Right renal pelvis (tissue), 4 donors: ENCODE data around the gene HADHB. TPM values are rescaled to one million over a fixed set of nuclear protein-coding genes. Genes with fewer than 3 reads are reported as not detected.
"Not testable (repeated sequence)": the region's sequence is repeated elsewhere in the genome, so short reads cannot be mapped to it uniquely, and the experiment has no call there.

Experiments used
- DNase-seq, 4 donors: peaks; one replicate each; pipeline ENCODE4 v3.0.0-alpha.2; 2013; ENCODE audit warnings: low read depth in 4 of 4, low spot score in 3 of 4, missing footprints in 1 of 4
- polyA plus RNA-seq, 4 donors: library from polyadenylated mRNA; unstranded; fragments of 120-200 nt; gene quantifications; one replicate each; pipeline ENCODE4 v1.2.1, GENCODE V29; 2013; ENCODE audit not compliant: insufficient read length in 4 of 4

HADHB gene
- polyA plus RNA-seq, 4 donors: 160 to 205 (median 179) TPM

- no peak for DNase-seq
These were observed 45.3 kb downstream of the HADHB start for GRCh38 chr2:26290001-26290400.

GRCh38 chr2:26292646-26293045 lies 47.9 kb downstream of the HADHB start:
- DNase-seq: no peak

GRCh38 chr2:26295511-26295910 lies 50.8 kb downstream of the HADHB start:
- no peak for DNase-seq

- no peak for DNase-seq
These were observed 52.3 kb downstream of the HADHB start for GRCh38 chr2:26297061-26297460.

- DNase-seq: no peak
These were observed 53.5 kb downstream of the HADHB start for GRCh38 chr2:26298286-26298637.

- peak in 2 of 4 donors; percentile 44 to 48 for DNase-seq
These were observed 54.1 kb downstream of the HADHB start for GRCh38 chr2:26298638-26299393.

- DNase-seq: peak; percentile 54 to 72 (median 63)
These were observed 54.8 kb downstream of the HADHB start for GRCh38 chr2:26299471-26300101.

GRCh38 chr2:26300234-26300925 lies 55.6 kb downstream of the HADHB start:
- DNase-seq: peak in 2 of 4 donors; percentile 21 to 25

- no peak for DNase-seq
These were observed 58.1 kb downstream of the HADHB start for GRCh38 chr2:26302846-26303245.

- DNase-seq: not testable (repeated sequence)
These were observed 60.4 kb downstream of the HADHB start for GRCh38 chr2:26305094-26305493.

- DNase-seq: peak in 1 of 4 donors; percentile 20
These were observed 60.8 kb downstream of the HADHB start for GRCh38 chr2:26305540-26305939.

GRCh38 chr2:26309921-26310320 lies 65.2 kb downstream of the HADHB start:
- DNase-seq: no peak

GRCh38 chr2:26312471-26312870 lies 67.7 kb downstream of the HADHB start:
- no peak for DNase-seq

GRCh38 chr2:26313446-26313845 lies 68.7 kb downstream of the HADHB start:
- no peak for DNase-seq

- no peak for DNase-seq
These were observed 69.5 kb downstream of the HADHB start for GRCh38 chr2:26314243-26314642.

- DNase-seq: no peak
These were observed 71.3 kb downstream of the HADHB start for GRCh38 chr2:26316041-26316440.

GRCh38 chr2:26316845-26317244 lies 72.1 kb downstream of the HADHB start:
- DNase-seq: no peak

GRCh38 chr2:26317377-26318105 lies 72.8 kb downstream of the HADHB start:
- no peak for DNase-seq

GRCh38 chr2:26318950-26319349 lies 74.2 kb downstream of the HADHB start:
- no peak for DNase-seq

GRCh38 chr2:26324479-26324878 lies 79.7 kb downstream of the HADHB start:
- DNase-seq: not testable (repeated sequence)

GRCh38 chr2:26324903-26325302 lies 80.2 kb downstream of the HADHB start:
- no peak for DNase-seq
